C4-2B (cell line): ENCODE measurements around the gene HYAL2.

Source experiments
- CTCF ChIP-seq: fragments of 450-650 bp; conservative IDR thresholded peaks from 2 replicates; pipeline ENCODE4 v1.5.1; 2017; ENCODE audit warnings: mild to moderate bottlenecking
- ZFX ChIP-seq: fragments of 450-650 bp; IDR thresholded peaks from 2 replicates; pipeline ENCODE4 v1.6.1; 2017

GRCh38 chr3:50318615-50319014, 3.9 kb downstream of the HYAL2 start:
- no peak for TF ChIP-seq CTCF
- TF ChIP-seq ZFX = no peak
